ENCODE measurements around the gene RNF148.
"Not testable (repeated sequence)": the region's sequence is repeated elsewhere in the genome, so short reads cannot be mapped to it uniquely, and the experiment has no call there.

The RNF148 gene

GRCh38 chr7:122709930-122710646 lies 7.4 kb upstream of the RNF148 start:
- H3K9me3 Mint-ChIP-seq, result peaks cover 4% of the 10 kb centered on the region
- H3K4me3 Mint-ChIP-seq, result no peak overlapping the region
- H3K36me3 Mint-ChIP-seq (ENCODE audit: low read depth), result no peaks in the 10 kb centered on the region
- no peaks in the 10 kb centered on the region for H3K27me3 Mint-ChIP-seq
- no peaks in the 10 kb centered on the region for H3K4me1 Mint-ChIP-seq (ENCODE audit: low read depth)
- no peak overlapping the region for H3K27ac Mint-ChIP-seq

GRCh38 chr7:122706836-122707235 lies 4.1 kb upstream of the RNF148 start:
- Mint-ChIP-seq H3K4me1 (ENCODE audit: low read depth) (no peaks in the 10 kb centered on the region), H3K4me3 (no peak overlapping the region), H3K36me3 (ENCODE audit: low read depth) (no peaks in the 10 kb centered on the region), H3K27me3 (no peaks in the 10 kb centered on the region), H3K27ac (no peak overlapping the region), H3K9me3 (peaks cover 6% of the 10 kb centered on the region)

GRCh38 chr7:122699017-122699416 lies 3.7 kb downstream of the RNF148 start, which contains the start of gene RNF133:
Gene RNF133, minus strand, starts transcription at chr7:122699117. Its CDS starts 199 bp downstream, at chr7:122698918.
- Mint-ChIP-seq H3K4me3 (no peak within 1 kb of the TSS), H3K36me3 (ENCODE audit: low read depth) (no peaks in the 10 kb centered on the region), H3K27me3 (no peaks in the 10 kb centered on the region), H3K9me3 (peaks cover 10% of the 10 kb centered on the region), H3K27ac (no peak within 1 kb of the TSS), H3K4me1 (ENCODE audit: low read depth) (no peaks in the 10 kb centered on the region)

GRCh38 chr7:122695816-122696215 lies 6.9 kb downstream of the RNF148 start:
- H3K36me3 Mint-ChIP-seq (ENCODE audit: low read depth), result no peaks in the 10 kb centered on the region
- peaks cover 11% of the 10 kb centered on the region for H3K9me3 Mint-ChIP-seq
- no peak overlapping the region for H3K4me3 Mint-ChIP-seq
- no peaks in the 10 kb centered on the region for H3K27me3 Mint-ChIP-seq
- H3K27ac Mint-ChIP-seq, result no peak overlapping the region
- H3K4me1 Mint-ChIP-seq (ENCODE audit: low read depth), result no peaks in the 10 kb centered on the region

GRCh38 chr7:122694697-122695096 lies 8.0 kb downstream of the RNF148 start:
- H3K36me3 Mint-ChIP-seq (ENCODE audit: low read depth), result no peaks in the 10 kb centered on the region
- H3K9me3 Mint-ChIP-seq, result peaks cover 6% of the 10 kb centered on the region
- H3K27ac Mint-ChIP-seq, result no peak overlapping the region
- no peaks in the 10 kb centered on the region for H3K4me1 Mint-ChIP-seq (ENCODE audit: low read depth)
- no peak overlapping the region for H3K4me3 Mint-ChIP-seq
- no peaks in the 10 kb centered on the region for H3K27me3 Mint-ChIP-seq

- Mint-ChIP-seq H3K4me1 (ENCODE audit: low read depth) (no peaks in the 10 kb centered on the region), H3K4me3 (no peak overlapping the region), H3K27ac (no peak overlapping the region), H3K27me3 (no peaks in the 10 kb centered on the region), H3K36me3 (ENCODE audit: low read depth) (no peaks in the 10 kb centered on the region), H3K9me3 (peaks cover 6% of the 10 kb centered on the region)
These were observed 9.9 kb downstream of the RNF148 start for GRCh38 chr7:122692769-122693309.

- Mint-ChIP-seq H3K9me3 (peaks cover 6% of the 10 kb centered on the region), H3K4me1 (ENCODE audit: low read depth) (no peaks in the 10 kb centered on the region), H3K27ac (no peak overlapping the region), H3K27me3 (no peaks in the 10 kb centered on the region), H3K36me3 (ENCODE audit: low read depth) (no peaks in the 10 kb centered on the region), H3K4me3 (no peak overlapping the region)
These were observed 11.0 kb downstream of the RNF148 start for GRCh38 chr7:122691569-122692235.

- H3K36me3 Mint-ChIP-seq (ENCODE audit: low read depth), result no peaks in the 10 kb centered on the region
- no peak overlapping the region for H3K4me3 Mint-ChIP-seq
- no peak overlapping the region for H3K27ac Mint-ChIP-seq
- no peaks in the 10 kb centered on the region for H3K4me1 Mint-ChIP-seq (ENCODE audit: low read depth)
- H3K9me3 Mint-ChIP-seq, result peaks cover 6% of the 10 kb centered on the region
- H3K27me3 Mint-ChIP-seq, result no peaks in the 10 kb centered on the region
These were observed 13.2 kb downstream of the RNF148 start for GRCh38 chr7:122689346-122690109.

- H3K4me3 Mint-ChIP-seq, result no peak overlapping the region
- no peaks in the 10 kb centered on the region for H3K4me1 Mint-ChIP-seq (ENCODE audit: low read depth)
- H3K27me3 Mint-ChIP-seq, result no peaks in the 10 kb centered on the region
- H3K36me3 Mint-ChIP-seq (ENCODE audit: low read depth), result no peaks in the 10 kb centered on the region
- H3K9me3 Mint-ChIP-seq, result peaks cover 6% of the 10 kb centered on the region
- H3K27ac Mint-ChIP-seq, result no peak overlapping the region
These were observed 14.2 kb downstream of the RNF148 start for GRCh38 chr7:122688400-122688998.

- no peak overlapping the region for H3K27ac Mint-ChIP-seq
- H3K27me3 Mint-ChIP-seq, result no peaks in the 10 kb centered on the region
- H3K36me3 Mint-ChIP-seq (ENCODE audit: low read depth), result no peaks in the 10 kb centered on the region
- H3K9me3 Mint-ChIP-seq, result no peaks in the 10 kb centered on the region
- H3K4me3 Mint-ChIP-seq, result no peak overlapping the region
- H3K4me1 Mint-ChIP-seq (ENCODE audit: low read depth), result no peaks in the 10 kb centered on the region
These were observed 16.3 kb downstream of the RNF148 start for GRCh38 chr7:122686360-122686878.

- H3K36me3 Mint-ChIP-seq (ENCODE audit: low read depth), result no peaks in the 10 kb centered on the region
- no peaks in the 10 kb centered on the region for H3K27me3 Mint-ChIP-seq
- H3K27ac Mint-ChIP-seq, result no peak overlapping the region
- H3K4me1 Mint-ChIP-seq (ENCODE audit: low read depth), result no peaks in the 10 kb centered on the region
- peaks cover 2% of the 10 kb centered on the region for H3K9me3 Mint-ChIP-seq
- H3K4me3 Mint-ChIP-seq, result no peak overlapping the region
These were observed 18.2 kb downstream of the RNF148 start for GRCh38 chr7:122684504-122684903.

- H3K4me1 Mint-ChIP-seq (ENCODE audit: low read depth), result no peaks in the 10 kb centered on the region
These were observed 19.7 kb downstream of the RNF148 start for GRCh38 chr7:122682815-122683550.

GRCh38 chr7:122681186-122681585 lies 21.5 kb downstream of the RNF148 start:
- H3K27me3 Mint-ChIP-seq, result not testable (repeated sequence)

More at GRCh38 chr7:122682815-122683550, 19.7 kb downstream of the RNF148 start:
- no peaks in the 10 kb centered on the region for H3K27me3 Mint-ChIP-seq
- H3K36me3 Mint-ChIP-seq (ENCODE audit: low read depth), result no peaks in the 10 kb centered on the region
- H3K27ac Mint-ChIP-seq, result no peak overlapping the region
- H3K9me3 Mint-ChIP-seq, result peaks cover 4% of the 10 kb centered on the region
- no peak overlapping the region for H3K4me3 Mint-ChIP-seq

GRCh38 chr7:122679813-122680212 lies 22.9 kb downstream of the RNF148 start:
- Mint-ChIP-seq H3K4me1 (ENCODE audit: low read depth) (no peaks in the 10 kb centered on the region), H3K36me3 (ENCODE audit: low read depth) (no peaks in the 10 kb centered on the region), H3K9me3 (peaks cover 4% of the 10 kb centered on the region), H3K27ac (no peak overlapping the region), H3K4me3 (no peak overlapping the region), H3K27me3 (no peaks in the 10 kb centered on the region)

More at GRCh38 chr7:122681186-122681585, 21.5 kb downstream of the RNF148 start:
- H3K4me1 Mint-ChIP-seq (ENCODE audit: low read depth); H3K4me3 Mint-ChIP-seq; H3K27ac Mint-ChIP-seq; H3K36me3 Mint-ChIP-seq (ENCODE audit: low read depth); H3K9me3 Mint-ChIP-seq: not testable (repeated sequence)
